ENCODE results near the gene TACR1. TPM values are rescaled to one million over a fixed set of nuclear protein-coding genes. Genes with fewer than 3 reads are reported as not detected.
A peak's percentile ranks its signal among the peaks of the same experiment; 100 is the strongest.

TACR1 gene
- total RNA-seq, 1 experiment from 2014 or later, result not detected

DNA sequence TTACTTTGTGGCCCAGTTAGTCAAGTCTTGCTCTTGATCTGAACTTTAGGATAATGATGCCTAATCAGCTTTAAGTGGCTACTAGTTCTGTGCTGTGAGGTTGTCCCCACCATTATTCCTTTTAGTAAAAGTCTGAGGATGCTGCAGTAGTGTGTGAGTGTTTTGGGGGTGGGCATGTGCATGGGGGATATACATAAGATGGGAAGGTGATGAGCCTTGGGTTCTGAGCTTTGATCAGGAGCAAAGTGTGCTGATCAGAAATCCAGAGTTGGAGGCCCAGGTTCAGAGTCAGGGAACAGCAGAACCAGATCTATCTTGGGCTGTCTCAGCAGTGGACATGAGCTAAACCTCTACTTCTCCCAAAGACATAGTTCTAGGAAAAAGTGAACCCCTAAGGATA lies 174.1 kb downstream of the TACR1 start:
- no peak for TF ChIP-seq EZH2 (IDR thresholded peaks at IDR 0.05; ENCODE audit: borderline replicate concordance, low read depth, low read length, poor library complexity, severe bottlenecking)
- TF ChIP-seq, protein P1, sequence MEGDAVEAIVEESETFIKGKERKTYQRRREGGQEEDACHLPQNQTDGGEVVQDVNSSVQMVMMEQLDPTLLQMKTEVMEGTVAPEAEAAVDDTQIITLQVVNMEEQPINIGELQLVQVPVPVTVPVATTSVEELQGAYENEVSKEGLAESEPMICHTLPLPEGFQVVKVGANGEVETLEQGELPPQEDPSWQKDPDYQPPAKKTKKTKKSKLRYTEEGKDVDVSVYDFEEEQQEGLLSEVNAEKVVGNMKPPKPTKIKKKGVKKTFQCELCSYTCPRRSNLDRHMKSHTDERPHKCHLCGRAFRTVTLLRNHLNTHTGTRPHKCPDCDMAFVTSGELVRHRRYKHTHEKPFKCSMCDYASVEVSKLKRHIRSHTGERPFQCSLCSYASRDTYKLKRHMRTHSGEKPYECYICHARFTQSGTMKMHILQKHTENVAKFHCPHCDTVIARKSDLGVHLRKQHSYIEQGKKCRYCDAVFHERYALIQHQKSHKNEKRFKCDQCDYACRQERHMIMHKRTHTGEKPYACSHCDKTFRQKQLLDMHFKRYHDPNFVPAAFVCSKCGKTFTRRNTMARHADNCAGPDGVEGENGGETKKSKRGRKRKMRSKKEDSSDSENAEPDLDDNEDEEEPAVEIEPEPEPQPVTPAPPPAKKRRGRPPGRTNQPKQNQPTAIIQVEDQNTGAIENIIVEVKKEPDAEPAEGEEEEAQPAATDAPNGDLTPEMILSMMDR (conservative IDR thresholded peaks at IDR 0.05; ENCODE audit: low read depth, low read length), result no peak
- Histone ChIP-seq H3K36me3 (ENCODE audit: insufficient read depth, low read length, poor library complexity, severe bottlenecking) (no peaks in the 10 kb centered on the region), H3K27me3 (replicated peaks; ENCODE audit: insufficient read depth, low read depth, low read length, poor library complexity) (no peaks in the 10 kb centered on the region), H3K4me3 (ENCODE audit: low read depth, low read length, poor library complexity, severe bottlenecking) (no peak overlapping the region), H3K4me1 (ENCODE audit: insufficient read depth, low read length, poor library complexity, severe bottlenecking) (peaks cover 7% of the 10 kb centered on the region), H3K9me3 (ENCODE audit: low read depth, low read length, poor library complexity, severe bottlenecking) (no peaks in the 10 kb centered on the region), H3K27ac (ENCODE audit: low read depth, low read length, poor library complexity, severe bottlenecking) (no peak overlapping the region)
- intact Hi-C loops (cut with micrococcal nuclease; ENCODE audit: unreplicated experiment), result no loop called here
- DNase-seq (ENCODE audit: low spot score), result no peak
- ChIA-PET POLR2A (ENCODE audit: low non-redundant PET) (no interaction called here), CTCF (no interaction called here)
- no TSS peak for BruUV-seq (replicated peaks)

DNA sequence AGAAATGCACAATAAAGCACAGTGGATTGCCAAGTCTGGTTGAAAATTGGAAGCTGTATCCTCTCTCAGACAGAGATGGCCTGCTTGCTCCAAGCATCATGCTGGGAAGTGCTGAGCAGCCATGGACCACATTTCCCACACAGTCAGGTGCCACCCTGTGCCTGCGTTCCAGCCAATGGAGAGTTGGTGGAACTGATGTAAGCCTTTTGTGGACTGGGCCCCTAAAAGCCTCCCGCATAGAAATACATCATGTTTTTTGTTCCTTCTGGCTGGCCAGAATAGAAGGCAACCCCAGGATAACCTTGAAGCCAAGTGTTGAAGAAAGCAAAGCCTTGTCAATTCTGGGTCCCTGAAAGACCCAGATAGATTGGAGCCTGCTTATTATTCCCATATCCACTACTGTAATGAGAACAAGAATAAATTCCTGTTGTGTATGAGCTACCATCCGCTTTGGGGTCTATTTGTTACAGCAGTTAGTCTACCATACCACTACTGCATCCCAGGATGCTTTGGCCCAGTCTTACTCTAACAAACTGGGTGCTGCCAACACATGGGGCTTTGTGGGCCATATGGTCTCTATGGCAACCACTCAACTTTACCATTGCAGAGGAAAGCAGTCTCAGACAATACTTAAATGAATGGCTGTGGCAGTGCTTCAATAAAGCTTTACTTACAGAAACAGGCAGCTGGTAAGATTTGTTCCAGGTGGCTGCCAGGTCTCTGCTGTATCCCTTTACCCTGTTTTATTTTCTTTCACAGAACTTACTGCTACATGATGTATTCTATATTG lies 175.5 kb downstream of the TACR1 start:
- H3K4me1 ChIP-seq (ENCODE audit: insufficient read depth, low read length, poor library complexity, severe bottlenecking), result peaks cover 7% of the 10 kb centered on the region
- no peak overlapping the region for H3K4me3 ChIP-seq (ENCODE audit: low read depth, low read length, poor library complexity, severe bottlenecking)
- H3K27ac ChIP-seq (ENCODE audit: low read depth, low read length, poor library complexity, severe bottlenecking), result no peak overlapping the region
- TF ChIP-seq EZH2 (IDR thresholded peaks at IDR 0.05; ENCODE audit: borderline replicate concordance, low read depth, low read length, poor library complexity, severe bottlenecking), result no peak
- TF ChIP-seq, protein P1 (conservative IDR thresholded peaks at IDR 0.05; ENCODE audit: low read depth, low read length), result no peak
- no peaks in the 10 kb centered on the region for H3K27me3 ChIP-seq (replicated peaks; ENCODE audit: insufficient read depth, low read depth, low read length, poor library complexity)
- no peaks in the 10 kb centered on the region for H3K36me3 ChIP-seq (ENCODE audit: insufficient read depth, low read length, poor library complexity, severe bottlenecking)
- H3K9me3 ChIP-seq (ENCODE audit: low read depth, low read length, poor library complexity, severe bottlenecking), result no peaks in the 10 kb centered on the region
- CTCF ChIA-PET, result no interaction called here
- DNase-seq (ENCODE audit: low spot score), result no peak
- BruUV-seq (replicated peaks), result no TSS peak
- intact Hi-C loops (cut with micrococcal nuclease; ENCODE audit: unreplicated experiment), result no loop called here
- POLR2A ChIA-PET (ENCODE audit: low non-redundant PET), result no interaction called here

DNA sequence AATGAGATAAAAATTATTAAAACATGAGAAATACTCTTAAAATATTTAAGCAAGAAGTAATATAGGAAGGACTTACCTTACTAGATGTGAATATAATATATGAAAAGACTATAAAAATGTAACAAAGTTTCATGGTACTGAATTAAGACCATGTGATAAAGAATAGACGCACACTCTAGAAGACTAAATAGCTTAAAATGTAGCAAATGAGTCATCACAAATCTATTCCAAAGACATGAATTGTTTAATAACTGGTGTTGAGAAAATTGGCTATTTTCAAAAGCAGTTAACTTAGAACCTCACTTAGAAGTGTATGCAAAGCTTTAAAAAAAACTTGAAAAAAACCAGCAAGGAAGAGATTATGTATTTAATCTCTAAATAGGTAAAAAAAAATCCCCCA lies 176.8 kb downstream of the TACR1 start:
- DNase-seq (ENCODE audit: low spot score), result peak; percentile 25
- BruUV-seq (replicated peaks), result no TSS peak
- H3K36me3 ChIP-seq (ENCODE audit: insufficient read depth, low read length, poor library complexity, severe bottlenecking), result no peaks in the 10 kb centered on the region
- no peaks in the 10 kb centered on the region for H3K9me3 ChIP-seq (ENCODE audit: low read depth, low read length, poor library complexity, severe bottlenecking)
- no peaks in the 10 kb centered on the region for H3K27me3 ChIP-seq (replicated peaks; ENCODE audit: insufficient read depth, low read depth, low read length, poor library complexity)
- no peak overlapping the region for H3K4me3 ChIP-seq (ENCODE audit: low read depth, low read length, poor library complexity, severe bottlenecking)
- peaks cover 7% of the 10 kb centered on the region for H3K4me1 ChIP-seq (ENCODE audit: insufficient read depth, low read length, poor library complexity, severe bottlenecking)
- TF ChIP-seq, protein P1 (conservative IDR thresholded peaks at IDR 0.05; ENCODE audit: low read depth, low read length), result no peak
- TF ChIP-seq EZH2 (IDR thresholded peaks at IDR 0.05; ENCODE audit: borderline replicate concordance, low read depth, low read length, poor library complexity, severe bottlenecking), result no peak
- no peak overlapping the region for H3K27ac ChIP-seq (ENCODE audit: low read depth, low read length, poor library complexity, severe bottlenecking)
- ChIA-PET POLR2A (ENCODE audit: low non-redundant PET) (no interaction called here), CTCF (no interaction called here)
- intact Hi-C loops (cut with micrococcal nuclease; ENCODE audit: unreplicated experiment), result no loop called here

All from A673 (cell line).